Measurements from ENCODE around the gene EPHA2.

EPHA2 gene

GRCh38 chr1:16171314-16172151 lies 15.7 kb upstream of the EPHA2 start:
- no peak overlapping the region for H3K27ac ChIP-seq
- no peak for TF ChIP-seq CTCF (IDR thresholded peaks at IDR 0.05)
- no peak for TF ChIP-seq ZFX (IDR thresholded peaks at IDR 0.05; ENCODE audit: borderline replicate concordance)

GRCh38 chr1:16170283-16170673 lies 14.4 kb upstream of the EPHA2 start:
- H3K27ac ChIP-seq, result no peak overlapping the region
- TF ChIP-seq CTCF (IDR thresholded peaks at IDR 0.05) (no peak), ZFX (IDR thresholded peaks at IDR 0.05; ENCODE audit: borderline replicate concordance) (no peak)

DNA sequence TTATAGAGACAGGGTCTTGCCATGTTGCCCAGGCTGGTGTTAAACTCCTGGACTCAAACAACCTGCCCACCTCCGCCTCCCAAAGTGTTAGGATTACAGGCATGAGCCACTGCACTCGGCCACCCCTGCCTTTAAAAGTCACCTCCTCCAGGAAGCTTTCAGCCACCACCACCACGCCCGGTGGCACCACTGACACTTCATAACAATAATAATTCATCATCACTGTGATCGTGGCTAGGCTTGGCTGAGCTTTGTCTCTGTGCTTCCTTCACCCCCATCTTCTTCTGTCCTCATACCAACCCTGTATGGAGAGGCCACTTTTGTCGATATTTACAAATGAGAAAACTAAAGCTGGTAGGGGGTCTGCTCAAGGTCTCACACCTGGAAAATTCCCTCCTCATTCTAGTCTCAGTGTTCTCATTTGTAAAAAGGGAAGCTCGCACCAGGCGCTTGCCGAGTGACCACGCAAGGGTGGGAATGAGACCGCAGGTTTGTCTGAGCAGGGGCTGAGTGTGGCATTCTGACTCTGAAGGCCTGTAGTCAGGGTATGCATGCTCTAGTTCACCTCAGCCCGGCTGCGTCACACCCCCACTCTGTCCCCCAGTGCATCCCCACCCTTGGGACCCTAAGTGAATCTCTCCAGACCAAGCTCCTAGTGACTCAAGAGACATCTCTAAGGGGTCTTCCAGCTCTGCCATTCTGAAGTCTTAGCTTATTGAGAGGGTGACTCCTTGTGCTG lies 12.9 kb upstream of the EPHA2 start:
- TF ChIP-seq CTCF (IDR thresholded peaks at IDR 0.05) (no peak), ZFX (IDR thresholded peaks at IDR 0.05; ENCODE audit: borderline replicate concordance) (no peak)
- no peak overlapping the region for H3K27ac ChIP-seq

GRCh38 chr1:16168144-16168495 lies 12.3 kb upstream of the EPHA2 start:
- 0 out of 2 replicates have a peak overlapping the region, but pooled peaks have one; percentile 4 for H3K27ac ChIP-seq

DNA sequence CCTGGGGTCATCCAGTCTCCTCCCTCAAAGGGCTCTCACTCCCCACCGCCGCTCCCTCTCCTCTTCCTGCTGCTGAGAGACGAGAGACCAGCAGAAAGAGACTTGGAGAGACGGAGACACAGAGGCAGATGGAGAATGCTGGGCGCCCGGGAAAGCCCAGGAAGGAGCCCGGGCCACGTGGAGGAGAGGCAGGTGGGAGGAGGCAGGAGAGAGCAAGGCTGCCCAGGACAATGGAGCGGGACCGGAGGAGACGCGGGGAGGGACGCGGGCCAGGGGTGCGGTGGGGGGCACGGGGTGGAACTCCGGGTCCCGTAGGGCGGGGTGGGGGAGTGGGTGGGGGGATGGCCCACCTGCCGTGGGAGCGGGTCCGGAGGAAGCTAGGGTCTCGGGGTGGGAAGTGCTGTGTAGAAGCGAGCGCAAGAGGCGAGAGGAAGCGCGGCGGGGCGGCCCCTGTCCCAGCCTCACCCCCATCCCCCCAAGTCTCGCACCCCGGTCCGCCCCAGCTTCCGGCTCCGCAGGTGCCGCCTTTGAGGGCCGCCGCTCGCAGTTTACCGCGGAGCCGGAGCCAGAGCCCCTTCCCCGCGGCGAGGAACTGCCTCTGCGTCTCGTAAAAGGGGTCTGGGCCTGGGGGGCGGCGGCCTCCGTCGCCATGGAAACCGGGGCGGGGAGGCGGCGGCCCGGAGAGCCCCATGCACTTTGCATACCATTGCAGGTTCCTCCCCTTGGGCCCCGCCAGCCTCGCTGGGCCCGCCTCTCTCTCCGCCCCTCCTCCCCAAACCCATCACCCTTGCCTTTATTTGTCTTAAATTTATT lies 11.7 kb upstream of the EPHA2 start:
- 0 out of 2 replicates have a peak overlapping the region, but pooled peaks have one; percentile 4 for H3K27ac ChIP-seq
- TF ChIP-seq CTCF (IDR thresholded peaks at IDR 0.05) (no peak), ZFX (IDR thresholded peaks at IDR 0.05; ENCODE audit: borderline replicate concordance) (no peak)

GRCh38 chr1:16166117-16166516 lies 10.2 kb upstream of the EPHA2 start:
- H3K27ac ChIP-seq, result no peak overlapping the region
- TF ChIP-seq ZFX (IDR thresholded peaks at IDR 0.05; ENCODE audit: borderline replicate concordance) (no peak), CTCF (IDR thresholded peaks at IDR 0.05) (no peak)

GRCh38 chr1:16165548-16165947 lies 9.7 kb upstream of the EPHA2 start:
- TF ChIP-seq ZFX (IDR thresholded peaks at IDR 0.05; ENCODE audit: borderline replicate concordance), result no peak
- no peak for TF ChIP-seq CTCF (IDR thresholded peaks at IDR 0.05)
- H3K27ac ChIP-seq, result no peak overlapping the region
